8988T (cell line): ENCODE results near the gene TTC4.

Source experiments
- DNase-seq: peaks from one replicate; pipeline ENCODE4 v3.0.0; 2011

TTC4 gene

GRCh38 chr1:54706419-54706818, 9.2 kb upstream of the TTC4 start:
- DNase-seq: no peak

- no peak for DNase-seq
Observed at GRCh38 chr1:54708385-54708784, 7.3 kb upstream of the TTC4 start.

- DNase-seq: no peak
Observed at GRCh38 chr1:54709547-54710292, 5.9 kb upstream of the TTC4 start.

- no peak for DNase-seq
Observed at GRCh38 chr1:54710434-54710833, 5.2 kb upstream of the TTC4 start.

GRCh38 chr1:54710841-54711240, 4.8 kb upstream of the TTC4 start:
- no peak for DNase-seq

- no peak for DNase-seq
Observed at GRCh38 chr1:54711536-54711935, 4.1 kb upstream of the TTC4 start.

GRCh38 chr1:54714881-54715492, 674 bp upstream of the TTC4 start:
- no peak for DNase-seq

- DNase-seq: no peak
Observed at GRCh38 chr1:54716299-54717047, 812 bp downstream of the TTC4 start.

- no peak for DNase-seq
Observed at GRCh38 chr1:54721719-54722118, 6.1 kb downstream of the TTC4 start.

GRCh38 chr1:54723985-54724384, 8.3 kb downstream of the TTC4 start:
- DNase-seq: no peak

GRCh38 chr1:54724771-54725170, 9.1 kb downstream of the TTC4 start:
- DNase-seq: no peak

- no peak for DNase-seq
Observed at GRCh38 chr1:54728027-54728426, 12.4 kb downstream of the TTC4 start.

- no peak for DNase-seq
Observed at GRCh38 chr1:54736685-54737084, 21.0 kb downstream of the TTC4 start.

- DNase-seq: no peak
Observed at GRCh38 chr1:54738244-54738643, 22.6 kb downstream of the TTC4 start.

- DNase-seq: no peak
Observed at GRCh38 chr1:54741531-54741930, 25.9 kb downstream of the TTC4 start.

GRCh38 chr1:54742282-54742681, 26.6 kb downstream of the TTC4 start:
- DNase-seq: no peak

- no peak for DNase-seq
Observed at GRCh38 chr1:54743416-54744226, 28.0 kb downstream of the TTC4 start.

GRCh38 chr1:54744696-54745095, 29.0 kb downstream of the TTC4 start:
- no peak for DNase-seq

- DNase-seq: no peak
Observed at GRCh38 chr1:54745274-54745673, 29.6 kb downstream of the TTC4 start.

GRCh38 chr1:54745864-54746263, 30.2 kb downstream of the TTC4 start:
- no peak for DNase-seq

GRCh38 chr1:54748094-54748835, 32.6 kb downstream of the TTC4 start:
- no peak for DNase-seq

GRCh38 chr1:54750596-54750995, 34.9 kb downstream of the TTC4 start:
- no peak for DNase-seq
